Hematopoietic multipotent progenitor cell treated with erythropoietin and hydrocortisone succinate and interleukin-3 and kit ligand, for 15 days (in vitro differentiated cells): Measurements from ENCODE around the gene RPS6KB2.

ENCODE experiments used
- DNase-seq: peaks from one replicate; pipeline ENCODE4 v3.0.0-alpha.2; 2015; ENCODE audit warnings: low spot score

Gene RPS6KB2

GRCh38 chr11:67428052-67429001 is at the start of gene RPS6KB2:
Gene RPS6KB2, plus strand, starts transcription at chr11:67428494. Its CDS starts 52 bp downstream, at chr11:67428546.
- peak; percentile 99 for DNase-seq

- DNase-seq: no peak
These were observed 49.8 kb upstream of the RPS6KB2 start for GRCh38 chr11:67378544-67378943.

GRCh38 chr11:67379061-67380058 is 48.9 kb upstream of the RPS6KB2 start:
- peak; percentile 29 for DNase-seq

GRCh38 chr11:67381244-67381972 is 46.9 kb upstream of the RPS6KB2 start:
- no peak for DNase-seq

GRCh38 chr11:67382276-67383136 is 45.8 kb upstream of the RPS6KB2 start:
- DNase-seq: peak; percentile 85

DNA sequence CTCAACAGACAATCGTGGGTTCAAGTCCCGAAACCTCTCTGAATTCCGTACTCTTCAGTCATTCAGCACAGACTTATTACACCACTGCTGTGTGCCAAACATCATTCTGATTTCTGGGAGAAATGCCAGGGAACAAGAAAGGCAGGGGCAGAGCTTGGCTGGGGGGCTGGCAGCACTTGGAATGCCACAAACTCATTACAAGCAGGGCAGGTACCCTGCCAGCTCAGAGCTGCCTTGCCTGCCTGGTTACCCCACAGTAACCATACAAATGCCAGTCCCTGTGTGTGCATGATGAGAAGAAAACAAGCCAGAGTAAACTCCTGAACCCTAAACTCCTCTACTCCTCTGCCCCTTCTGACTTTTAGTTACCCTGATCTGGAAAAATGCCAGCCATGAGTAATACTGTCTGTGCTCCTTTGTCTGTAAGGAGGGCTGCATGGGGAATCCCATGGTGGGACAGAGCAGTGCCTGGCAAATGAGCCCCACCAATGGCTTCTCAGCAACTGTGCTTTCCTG is 43.4 kb upstream of the RPS6KB2 start:
- DNase-seq: no peak

DNA sequence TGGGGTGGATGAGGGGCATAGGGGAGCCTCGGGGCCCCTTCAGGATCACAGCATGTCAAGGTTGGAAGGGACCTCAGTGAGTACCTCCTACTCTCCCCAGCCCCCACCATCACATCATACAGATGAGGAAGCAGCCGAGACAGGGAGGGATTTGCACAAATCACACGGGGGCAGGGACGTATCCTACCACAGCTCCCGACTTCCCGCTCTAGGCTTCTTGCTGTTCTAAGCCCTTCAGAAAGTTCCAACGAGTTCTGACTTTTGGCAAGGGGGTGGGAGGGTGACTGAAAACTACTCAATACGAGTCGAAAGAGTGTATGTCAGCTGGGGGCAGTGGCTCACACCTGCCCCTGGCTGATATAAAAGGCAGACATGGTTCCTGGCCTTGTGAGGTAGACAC is 41.2 kb upstream of the RPS6KB2 start:
- DNase-seq: no peak

GRCh38 chr11:67387518-67387917 is 40.8 kb upstream of the RPS6KB2 start:
- no peak for DNase-seq

DNA sequence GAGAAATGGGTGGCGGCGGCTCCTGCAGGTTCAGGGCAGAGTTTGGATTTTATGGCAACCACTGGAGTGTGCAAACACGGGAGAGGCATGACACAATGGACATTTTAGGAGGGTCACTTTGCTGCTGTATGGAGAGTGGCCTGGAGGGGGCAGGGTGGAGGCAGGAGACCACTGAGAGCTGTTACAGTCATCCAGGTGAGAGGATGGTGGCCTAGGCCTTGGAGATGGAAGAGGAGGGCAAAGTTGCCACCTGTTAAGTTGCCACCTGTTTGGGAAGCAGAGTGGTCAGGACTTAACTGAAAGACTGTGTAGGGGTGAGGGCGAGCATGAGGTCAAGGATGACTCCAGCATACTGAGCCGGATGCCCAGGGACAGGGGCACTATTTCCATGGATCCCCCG is 38.8 kb upstream of the RPS6KB2 start:
- peak; percentile 47 for DNase-seq

DNA sequence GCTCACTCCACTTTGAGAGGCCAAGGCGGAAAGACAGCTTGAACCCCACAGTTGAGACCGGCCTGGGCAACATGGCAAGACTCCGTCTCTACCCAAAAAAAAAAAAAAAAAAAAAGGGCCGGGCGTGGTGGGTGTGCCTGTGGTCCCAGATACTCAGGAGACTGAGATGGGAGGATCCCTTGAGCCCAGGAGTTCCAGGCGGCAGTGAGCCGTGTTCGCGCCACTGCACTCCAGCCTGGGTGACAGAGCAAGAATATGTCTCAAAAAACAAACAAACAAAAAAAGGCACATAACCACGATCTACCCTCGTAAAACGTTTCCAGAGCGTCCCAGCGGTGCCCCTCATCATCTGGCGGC is 37.4 kb upstream of the RPS6KB2 start:
- DNase-seq: peak; percentile 53

- DNase-seq: peak; percentile 96
These were observed 36.8 kb upstream of the RPS6KB2 start, which contains the start of gene RAD9A for GRCh38 chr11:67391304-67392182. Gene RAD9A, plus strand, starts transcription at chr11:67391986. Its CDS starts 59 bp downstream, at chr11:67392045.

DNA sequence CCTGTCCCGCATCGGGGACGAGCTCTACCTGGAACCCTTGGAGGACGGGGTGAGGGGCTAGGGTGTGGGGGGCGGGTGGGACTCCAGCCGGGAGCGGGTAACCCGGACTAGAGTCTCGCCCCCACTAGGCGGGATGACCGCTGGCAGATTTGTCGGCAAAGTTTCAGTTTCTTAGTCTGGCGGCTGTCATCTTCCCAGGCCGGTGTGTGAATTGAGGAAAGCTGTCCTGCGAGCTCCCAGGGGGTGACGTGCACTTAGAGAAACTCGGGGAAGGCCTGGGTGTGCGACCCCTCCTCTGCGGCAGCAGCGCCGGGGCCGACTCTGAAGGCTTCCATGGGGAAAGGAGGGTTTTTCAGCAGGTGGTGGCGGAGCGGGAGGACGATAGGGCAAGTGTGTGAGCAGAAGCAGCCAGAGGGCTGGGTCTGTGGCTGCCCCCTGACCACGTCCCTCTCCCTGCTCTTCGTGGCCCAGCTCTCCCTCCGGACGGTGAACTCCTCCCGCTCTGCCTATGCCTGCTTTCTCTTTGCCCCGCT is 36.0 kb upstream of the RPS6KB2 start:
- no peak for DNase-seq

DNA sequence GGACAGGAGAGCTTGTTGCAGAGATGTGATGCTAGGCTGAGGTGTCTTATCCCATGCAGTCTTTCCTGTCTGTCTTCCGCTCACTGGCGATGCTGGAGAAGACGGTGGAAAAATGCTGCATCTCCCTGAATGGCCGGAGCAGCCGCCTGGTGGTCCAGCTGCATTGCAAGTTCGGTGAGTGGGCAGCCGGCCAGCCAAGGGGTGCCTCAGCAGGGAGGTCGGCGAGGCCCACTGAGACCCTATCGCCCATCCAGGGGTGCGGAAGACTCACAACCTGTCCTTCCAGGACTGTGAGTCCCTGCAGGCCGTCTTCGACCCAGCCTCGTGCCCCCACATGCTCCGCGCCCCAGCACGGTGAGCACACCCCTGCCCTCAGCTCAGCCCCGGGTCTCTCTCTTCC is 34.9 kb upstream of the RPS6KB2 start:
- DNase-seq: no peak

- DNase-seq: no peak
These were observed 34.3 kb upstream of the RPS6KB2 start for GRCh38 chr11:67393990-67394389.

DNA sequence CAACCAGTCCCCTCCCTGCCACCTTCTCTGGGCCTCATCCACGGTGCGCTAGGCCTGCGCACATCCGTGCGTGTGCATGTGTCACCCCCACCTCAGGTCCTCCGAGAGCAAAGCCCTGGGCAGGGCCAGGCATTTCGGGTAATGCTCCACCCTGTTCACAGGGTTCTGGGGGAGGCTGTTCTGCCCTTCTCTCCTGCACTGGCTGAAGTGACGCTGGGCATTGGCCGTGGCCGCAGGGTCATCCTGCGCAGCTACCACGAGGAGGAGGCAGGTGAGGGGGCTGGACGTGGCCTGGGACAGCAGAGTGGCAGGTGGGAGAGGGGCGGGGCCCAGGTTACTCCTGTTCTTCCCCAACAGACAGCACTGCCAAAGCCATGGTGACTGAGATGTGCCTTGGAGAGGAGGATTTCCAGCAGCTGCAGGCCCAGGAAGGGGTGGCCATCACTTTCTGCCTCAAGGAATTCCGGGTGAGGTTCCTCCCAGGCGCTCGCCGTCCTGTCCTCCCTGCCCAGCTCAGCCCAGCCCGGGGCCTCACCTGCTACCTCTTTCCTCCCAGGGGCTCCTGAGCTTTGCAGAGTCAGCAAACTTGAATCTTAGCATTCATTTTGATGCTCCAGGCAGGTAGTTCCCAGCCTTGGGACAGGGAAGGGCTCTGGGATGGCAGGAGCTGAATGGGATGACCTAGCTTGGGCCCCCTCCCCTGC is 32.6 kb upstream of the RPS6KB2 start:
- no peak for DNase-seq

DNA sequence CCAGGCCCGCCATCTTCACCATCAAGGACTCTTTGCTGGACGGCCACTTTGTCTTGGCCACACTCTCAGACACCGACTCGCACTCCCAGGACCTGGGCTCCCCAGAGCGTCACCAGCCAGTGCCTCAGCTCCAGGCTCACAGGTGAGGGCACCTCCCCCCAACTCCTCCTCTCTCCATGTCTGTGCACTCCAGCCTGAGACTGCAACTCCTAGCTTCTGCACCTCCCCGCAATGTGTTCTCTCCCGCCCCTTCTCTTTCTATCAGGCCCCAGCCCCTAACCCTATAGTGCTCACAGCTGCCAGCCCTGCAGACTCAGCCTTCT is 32.1 kb upstream of the RPS6KB2 start:
- no peak for DNase-seq

- no peak for DNase-seq
These were observed 31.5 kb upstream of the RPS6KB2 start for GRCh38 chr11:67396587-67397389.

DNA sequence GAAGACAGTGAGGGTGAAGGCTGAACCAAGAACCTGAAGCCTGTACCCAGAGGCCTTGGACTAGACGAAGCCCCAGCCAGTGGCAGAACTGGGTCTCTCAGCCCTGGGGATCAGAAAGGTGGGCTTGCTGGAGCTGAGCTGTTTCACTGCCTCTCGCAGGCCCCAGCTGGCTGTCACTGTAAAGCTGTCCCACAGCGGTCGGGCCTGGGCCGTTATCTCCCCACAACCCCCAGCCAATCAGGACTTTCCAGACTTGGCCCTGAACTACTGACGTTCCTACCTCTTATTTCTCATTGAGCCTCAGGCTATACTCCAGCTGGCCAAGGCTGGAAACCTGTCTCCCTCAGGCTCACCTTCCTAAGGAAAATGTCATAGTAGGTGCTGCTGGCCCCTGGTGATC is 30.8 kb upstream of the RPS6KB2 start:
- DNase-seq: peak; percentile 31
